NK-92 treated with Interleukin-12 subunit alpha and Interleukin-12 subunit beta, amount 100 ng/mL, for 24 hours (cell line): ENCODE results near the gene SOCS7.

Experiments
- DNase-seq: peaks from one replicate; lab custom pipeline; 2025; lab: John Stamatoyannopoulos, UW

The SOCS7 gene

DNA sequence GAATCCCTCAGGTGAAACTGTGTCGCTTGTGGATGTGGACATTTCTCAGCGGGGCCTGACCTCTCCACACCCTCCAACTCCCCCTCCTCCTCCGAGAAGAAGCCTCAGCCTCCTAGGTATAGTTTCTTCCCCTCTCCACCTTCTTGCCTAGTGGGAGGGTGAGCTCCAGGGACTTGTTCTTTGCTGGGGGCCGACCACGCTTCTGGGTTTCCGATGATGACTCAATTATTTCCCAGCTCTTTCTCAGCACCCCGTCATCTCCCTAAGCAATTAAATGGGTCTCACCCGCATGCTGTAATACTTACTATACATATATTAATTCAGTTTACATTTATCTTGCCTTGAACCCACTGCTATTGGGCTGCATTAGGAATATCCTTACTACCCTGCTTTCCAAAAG, 13.1 kb downstream of the SOCS7 start:
- DNase-seq, result no peak

GRCh38 chr17:38369124-38369886, 17.7 kb downstream of the SOCS7 start:
- DNase-seq, result no peak

GRCh38 chr17:38379448-38379847, 27.8 kb downstream of the SOCS7 start:
- DNase-seq, result no peak

GRCh38 chr17:38395090-38395489, 43.4 kb downstream of the SOCS7 start:
- DNase-seq, result no peak

DNA sequence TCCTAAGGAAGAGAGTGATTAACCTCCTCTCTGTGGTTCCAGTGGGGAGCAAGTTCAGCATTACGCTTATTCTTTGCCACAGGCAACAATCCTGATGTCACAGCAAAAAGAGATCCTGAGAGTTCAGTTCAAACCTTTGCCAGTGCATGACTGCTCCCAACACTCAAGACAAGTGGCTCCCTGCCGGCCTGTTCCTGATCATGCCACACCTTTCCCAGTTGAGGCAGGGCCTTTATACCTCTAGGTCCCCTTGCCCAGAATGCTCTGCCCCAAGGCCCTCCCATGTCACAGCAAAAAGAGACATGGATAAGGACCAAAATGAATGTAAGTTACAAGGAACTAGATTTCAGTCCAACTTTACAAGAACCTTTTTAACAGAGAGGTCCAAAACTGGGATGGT, 45.6 kb downstream of the SOCS7 start:
- no peak for DNase-seq

DNA sequence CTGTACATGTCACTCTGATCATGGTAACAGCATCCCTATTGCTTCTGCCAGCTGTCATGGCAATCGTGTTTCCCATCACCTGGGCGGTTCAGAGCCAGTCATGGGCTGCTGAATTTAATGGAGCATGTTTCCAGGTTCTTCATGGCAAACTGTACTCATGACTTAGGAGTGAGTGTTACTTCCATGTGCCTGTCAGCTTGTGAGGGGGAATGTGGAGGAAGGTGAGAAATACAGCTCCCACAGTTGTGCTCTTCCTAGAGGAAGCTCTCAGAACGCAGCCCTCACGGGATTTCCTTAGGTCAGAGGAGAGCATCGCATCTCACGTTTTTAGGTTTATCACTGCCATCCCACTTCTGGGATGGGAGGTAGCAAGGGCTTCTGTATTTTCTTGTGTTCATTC, 48.6 kb downstream of the SOCS7 start:
- no peak for DNase-seq

DNA sequence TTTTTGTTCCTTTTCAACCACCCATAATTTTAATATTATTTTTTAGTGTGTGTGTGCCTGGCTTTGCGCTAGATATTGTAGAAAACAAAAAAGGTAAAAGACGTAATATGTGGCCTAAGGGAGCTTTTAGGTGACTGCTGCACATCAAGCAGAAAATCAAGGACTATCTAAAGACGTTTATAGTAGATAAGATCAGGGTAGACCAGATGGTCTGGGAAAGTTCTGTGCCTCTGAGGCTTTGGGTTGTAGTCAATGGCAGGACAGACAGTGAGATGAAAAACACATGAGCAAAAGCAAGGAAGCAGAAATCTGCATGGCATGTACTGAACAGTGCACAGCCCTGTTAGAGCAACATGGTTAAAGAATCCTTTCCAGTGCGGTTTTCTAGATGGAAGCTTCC, 49.8 kb downstream of the SOCS7 start:
- no peak for DNase-seq

GRCh38 chr17:38402897-38403296, 51.3 kb downstream of the SOCS7 start:
- no peak for DNase-seq

- no peak for DNase-seq
Observed at GRCh38 chr17:38403491-38403890, 51.8 kb downstream of the SOCS7 start.

DNA sequence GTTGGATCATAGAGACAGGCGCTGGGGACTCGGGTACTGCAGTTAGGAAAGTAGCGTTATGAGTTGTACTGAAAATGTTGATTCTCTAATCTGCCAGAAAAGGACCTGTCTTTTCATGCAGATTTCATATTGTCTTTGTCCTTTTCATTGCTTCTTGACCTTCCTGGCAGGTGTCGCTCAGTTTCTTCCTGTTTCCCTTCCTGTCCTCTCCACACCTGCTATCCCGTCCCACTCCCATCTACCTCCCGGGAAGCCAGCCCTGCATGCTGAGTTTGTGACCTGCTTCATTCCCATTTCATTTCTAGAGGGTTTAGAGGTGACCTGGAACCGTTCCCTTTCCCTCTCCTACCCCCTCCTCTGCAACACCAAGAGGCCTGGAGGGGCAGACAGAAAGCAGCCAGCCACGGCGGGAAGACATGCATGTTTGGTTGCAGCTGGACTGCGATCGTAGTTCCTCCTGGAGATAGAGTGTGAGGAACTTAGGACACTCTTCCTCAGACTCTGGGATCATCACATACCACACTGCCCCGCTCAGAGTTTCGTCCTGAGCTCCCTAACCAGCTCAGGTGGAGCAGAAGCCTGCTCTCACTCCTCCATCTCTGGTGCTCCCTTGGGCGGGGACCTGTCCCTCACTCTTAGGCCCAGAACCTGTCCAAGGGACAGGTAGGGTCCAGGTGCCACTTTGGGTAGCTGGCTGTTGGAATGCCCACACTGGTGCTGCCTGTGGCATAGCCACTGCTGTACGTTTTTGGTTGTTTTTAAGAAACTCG, 52.7 kb downstream of the SOCS7 start:
- no peak for DNase-seq

GRCh38 chr17:38405654-38406053, 54.0 kb downstream of the SOCS7 start:
- no peak for DNase-seq

- DNase-seq, result no peak
Observed at GRCh38 chr17:38410201-38410600, 58.6 kb downstream of the SOCS7 start.

- DNase-seq, result peak; percentile 64
Observed at GRCh38 chr17:38415250-38416194, 63.9 kb downstream of the SOCS7 start.

- DNase-seq, result no peak
Observed at GRCh38 chr17:38416840-38417209, 65.2 kb downstream of the SOCS7 start.

DNA sequence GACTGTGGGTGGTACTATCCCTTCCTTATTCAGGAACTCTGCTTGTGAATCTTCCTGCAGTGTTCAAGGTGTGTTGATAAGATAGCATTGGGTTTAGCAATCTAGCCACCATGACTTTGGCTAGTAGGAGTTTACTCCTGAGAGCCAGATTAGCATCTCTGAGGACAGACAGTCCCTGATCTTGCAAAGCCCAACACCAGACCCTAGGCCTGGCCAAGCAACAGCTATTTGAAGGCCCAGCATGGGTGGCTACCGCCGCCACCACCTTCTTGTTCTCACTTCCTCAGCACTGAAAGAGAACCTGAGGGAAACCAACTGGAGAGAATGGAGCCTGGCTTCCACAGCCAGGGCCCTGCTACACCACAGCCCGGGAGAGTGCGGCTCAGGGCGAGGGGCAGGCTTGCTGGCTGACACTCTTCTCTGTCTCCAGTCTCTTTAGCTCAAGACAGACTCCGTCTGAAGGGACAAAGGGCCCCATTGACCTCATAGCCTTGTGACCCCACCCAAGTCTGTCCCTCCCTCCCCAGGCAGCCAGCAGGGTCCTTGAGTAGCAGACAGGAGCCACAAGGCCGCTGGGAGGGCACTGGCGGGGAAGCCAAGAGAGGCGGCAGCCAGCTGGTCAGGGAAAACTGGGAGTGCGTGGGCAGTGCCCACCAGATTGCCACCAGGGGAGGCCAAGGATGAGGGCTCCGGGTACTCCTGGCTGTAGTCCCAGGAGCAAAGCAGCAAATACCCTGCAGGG, 65.7 kb downstream of the SOCS7 start:
- DNase-seq, result no peak

DNA sequence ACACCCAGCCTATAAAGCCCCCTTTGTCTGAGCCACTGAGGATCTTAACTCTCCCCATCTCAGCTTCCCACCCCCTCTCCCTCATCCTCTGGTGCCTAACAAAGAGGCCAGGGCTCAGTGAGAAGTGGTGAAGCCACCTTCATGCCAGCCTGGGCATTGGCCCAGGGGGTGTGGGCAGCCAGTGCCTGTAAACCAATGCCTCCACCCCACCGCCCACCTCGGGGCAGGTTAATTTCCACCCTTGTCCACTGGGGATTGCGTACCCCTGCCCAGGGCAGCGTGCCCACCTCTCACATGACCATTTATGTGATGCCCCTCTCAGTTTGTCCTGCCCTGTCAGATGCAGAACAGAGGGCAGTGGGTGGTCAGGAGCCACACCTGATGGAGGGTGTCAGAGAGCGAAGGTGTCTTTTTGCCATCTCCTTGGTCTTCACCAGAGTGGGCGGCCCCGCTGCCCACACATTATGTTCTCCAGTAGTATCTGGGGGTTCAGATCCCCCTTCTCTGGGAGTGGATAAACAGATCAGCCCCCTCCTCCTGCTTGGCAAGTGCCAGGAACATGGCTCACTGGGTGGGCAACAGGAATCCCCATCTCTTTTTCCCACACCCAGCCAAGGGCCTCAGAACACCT, 66.5 kb downstream of the SOCS7 start:
- no peak for DNase-seq

GRCh38 chr17:38418693-38419507, 67.3 kb downstream of the SOCS7 start:
- DNase-seq, result no peak

DNA sequence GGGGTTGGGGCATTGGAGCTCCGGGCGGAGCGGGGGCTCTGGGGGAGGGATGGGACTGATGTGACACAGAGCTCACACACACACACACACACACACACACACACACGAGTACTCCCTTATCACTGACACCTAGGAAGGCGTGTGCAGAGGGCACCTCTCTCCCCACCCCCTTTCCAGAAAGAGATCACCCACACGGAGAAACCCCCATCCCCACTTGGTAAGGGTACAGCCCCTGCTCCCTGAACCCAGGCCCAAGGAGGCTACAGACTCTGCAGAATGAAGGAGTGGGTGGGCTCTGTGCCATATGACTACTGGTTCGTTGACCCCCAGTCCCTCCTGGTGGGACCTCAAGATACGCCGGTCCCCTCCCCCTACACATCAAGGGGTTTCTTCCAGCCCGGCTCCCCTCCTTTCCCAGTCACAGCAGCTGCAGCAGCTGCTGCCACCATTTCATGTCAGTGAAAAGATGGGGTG, 67.9 kb downstream of the SOCS7 start:
- DNase-seq, result no peak

- DNase-seq, result no peak
Observed at GRCh38 chr17:38420518-38420917, 68.9 kb downstream of the SOCS7 start.

GRCh38 chr17:38421171-38421841, 69.7 kb downstream of the SOCS7 start:
- no peak for DNase-seq
